H9 (cell line): ENCODE measurements around the gene KDM4D. TPM values are rescaled to one million over a fixed set of nuclear protein-coding genes. Genes with fewer than 3 reads are reported as not detected.

Experiments used
- DNase-seq: peaks from one replicate; pipeline ENCODE4 v3.0.0-alpha.2; 2017
- H2AFZ ChIP-seq: one replicate; pipeline ENCODE4 v1.6.1; 2013; ENCODE audit warnings: mild to moderate bottlenecking, low read length, control low read depth, moderate library complexity
- H2AK5ac ChIP-seq: 2 replicates; pipeline ENCODE4 v1.6.1; 2013; ENCODE audit warnings: low read length, control low read depth, mixed read lengths; ENCODE audit not compliant: insufficient read length
- H2BK120ac ChIP-seq: one replicate; pipeline ENCODE4 v1.6.1; 2013; ENCODE audit warnings: low read depth, mild to moderate bottlenecking, low read length, control low read depth, inconsistent platforms; ENCODE audit not compliant: poor library complexity, severe bottlenecking
- H2BK12ac ChIP-seq: 2 replicates; pipeline ENCODE4 v1.6.1; 2013; ENCODE audit warnings: low read length, control low read depth, mixed read lengths, low read depth; ENCODE audit not compliant: insufficient read length
- H2BK15ac ChIP-seq: 2 replicates; pipeline ENCODE4 v1.6.1; 2013; ENCODE audit warnings: low read depth, low read length, control low read depth
- H2BK20ac ChIP-seq: one replicate; pipeline ENCODE4 v1.6.1; 2013; ENCODE audit warnings: low read depth, mild to moderate bottlenecking, low read length, control low read depth, inconsistent platforms; ENCODE audit not compliant: poor library complexity, severe bottlenecking
- H2BK5ac ChIP-seq: 2 replicates; pipeline ENCODE4 v1.6.1; 2013; ENCODE audit warnings: low read length, control low read depth, mixed read lengths; ENCODE audit not compliant: insufficient read length
- H3K14ac ChIP-seq: 2 replicates; pipeline ENCODE4 v1.6.1; 2013; ENCODE audit warnings: low read length, control low read depth; ENCODE audit not compliant: insufficient read depth
- H3K18ac ChIP-seq: 2 replicates; pipeline ENCODE4 v1.6.1; 2013; ENCODE audit warnings: low read depth, mild to moderate bottlenecking, mixed read lengths, low read length, control low read depth; ENCODE audit not compliant: insufficient read length
- H3K23ac ChIP-seq: 2 replicates; pipeline ENCODE4 v1.6.1; 2013; ENCODE audit warnings: low read length, control low read depth, mixed read lengths, low read depth; ENCODE audit not compliant: insufficient read length
- H3K23me2 ChIP-seq: 2 replicates; pipeline ENCODE4 v1.6.1; 2013; ENCODE audit warnings: low read depth, mild to moderate bottlenecking, mixed read lengths, low read length, control low read depth; ENCODE audit not compliant: insufficient read length, poor library complexity, severe bottlenecking
- H3K27ac ChIP-seq: 2 replicates; pipeline ENCODE4 v1.5.1; 2013; ENCODE audit warnings: low read length, control low read depth, mixed read lengths, low read depth; ENCODE audit not compliant: insufficient read length
- H3K27me3 ChIP-seq: 2 replicates; pipeline ENCODE4 v1.6.1; 2013; ENCODE audit warnings: low read length, control low read depth, inconsistent platforms; ENCODE audit not compliant: insufficient read depth
- H3K4ac ChIP-seq: 2 replicates; pipeline ENCODE4 v1.6.1; 2013; ENCODE audit warnings: low read depth, mild to moderate bottlenecking, control low read depth, inconsistent platforms, low read length, moderate library complexity
- H3K4me1 ChIP-seq: 2 replicates; pipeline ENCODE4 v1.6.1; 2013; ENCODE audit warnings: low read length, control low read depth, inconsistent platforms; ENCODE audit not compliant: insufficient read depth
- H3K4me2 ChIP-seq: 2 replicates; pipeline ENCODE4 v1.6.1; 2013; ENCODE audit warnings: low read length, control low read depth, mixed read lengths; ENCODE audit not compliant: insufficient read length, insufficient read depth
- H3K56ac ChIP-seq: 2 replicates; pipeline ENCODE4 v1.6.1; 2013; ENCODE audit warnings: low read depth, mild to moderate bottlenecking, mixed read lengths, low read length, control low read depth; ENCODE audit not compliant: insufficient read length
- H3K79me1 ChIP-seq: 2 replicates; pipeline ENCODE4 v1.6.1; 2013; ENCODE audit warnings: low read depth, mild to moderate bottlenecking, moderate library complexity, low read length, control low read depth, inconsistent platforms; ENCODE audit not compliant: insufficient read depth, poor library complexity, severe bottlenecking
- H3K79me2 ChIP-seq: 2 replicates; pipeline ENCODE4 v1.6.1; 2013; ENCODE audit warnings: low read length, control low read depth, inconsistent platforms; ENCODE audit not compliant: insufficient read depth
- H3K9ac ChIP-seq: 2 replicates; pipeline ENCODE4 v1.6.1; 2013; ENCODE audit warnings: low read length, control low read depth, mixed read lengths; ENCODE audit not compliant: insufficient read length; ENCODE audit errors: extremely low read depth
- H3K9me3 ChIP-seq: one replicate; pipeline ENCODE4 v1.6.1; 2013; ENCODE audit warnings: low read depth, low read length, inconsistent platforms; ENCODE audit not compliant: control insufficient read depth
- H3T11ph ChIP-seq: one replicate; pipeline ENCODE4 v1.6.1; 2013; ENCODE audit warnings: mild to moderate bottlenecking, low read length, control low read depth, inconsistent platforms
- H4K20me1 ChIP-seq: one replicate; pipeline ENCODE4 v1.6.1; 2013; ENCODE audit not compliant: control insufficient read depth, insufficient read length, insufficient read depth
- H4K5ac ChIP-seq: 2 replicates; pipeline ENCODE4 v1.6.1; 2013; ENCODE audit warnings: low read depth, mild to moderate bottlenecking, mixed read lengths, low read length, control low read depth; ENCODE audit not compliant: insufficient read length
- H4K8ac ChIP-seq: replicated peaks from 2 replicates; pipeline ENCODE4 v1.6.1; 2013; ENCODE audit warnings: low read length, control low read depth, mixed read lengths, low read depth; ENCODE audit not compliant: insufficient read length
- H4K91ac ChIP-seq: 2 replicates; pipeline ENCODE4 v1.6.1; 2013; ENCODE audit warnings: low read depth, mild to moderate bottlenecking, moderate library complexity, mixed read lengths, low read length, control low read depth; ENCODE audit not compliant: insufficient read length
- H3K27ac Mint-ChIP-seq, 3 experiments: 2 replicates in 2 of 3; 3 replicates in 1 of 3; pipeline ENCODE4 v1.8.0; 2020 to 2021; ENCODE audit warnings: mixed read lengths in 3 of 3, mild to moderate bottlenecking in 1 of 3, moderate library complexity in 1 of 3
- H3K27me3 Mint-ChIP-seq: 2 replicates; pipeline ENCODE4 v1.8.0; 2021; ENCODE audit warnings: low read depth, mild to moderate bottlenecking, moderate library complexity, mixed read lengths
- H3K36me3 Mint-ChIP-seq, 3 experiments: 2 replicates in 2 of 3; 3 replicates in 1 of 3; pipeline ENCODE4 v1.8.0; 2020 to 2021; ENCODE audit warnings: low read depth in 3 of 3, mixed read lengths in 3 of 3; ENCODE audit not compliant: insufficient read depth in 1 of 3
- H3K4me1 Mint-ChIP-seq, 2 experiments: 2 replicates each; pipeline ENCODE4 v1.8.0; 2020; ENCODE audit warnings: mixed read lengths in 2 of 2
- H3K4me3 Mint-ChIP-seq, 2 experiments: 2 replicates in 1 of 2; 3 replicates in 1 of 2; pipeline ENCODE4 v1.8.0; 2020 to 2021; ENCODE audit warnings: mild to moderate bottlenecking in 2 of 2, mixed read lengths in 2 of 2, moderate library complexity in 1 of 2
- H3K9me3 Mint-ChIP-seq, 2 experiments: 2 replicates in 1 of 2; 3 replicates in 1 of 2; pipeline ENCODE4 v1.8.0; 2020; ENCODE audit warnings: mild to moderate bottlenecking in 2 of 2, mixed read lengths in 2 of 2, moderate library complexity in 1 of 2
- CTCF ChIP-seq: fragments of 200-600 bp; sonication (generic); conservative IDR thresholded peaks from 3 replicates; pipeline ENCODE4 v1.8.0; 2021; ENCODE audit warnings: antibody characterized with exemption, mild to moderate bottlenecking
- WGBS: extraction: QIAGEN DNeasy Blood & Tissue Kit; methylation state at CpG from one replicate; pipeline ENCODE4 v1.1.7; 2013; ENCODE audit warnings: missing lambda C conversion rate, low lambda C conversion rate, mixed read lengths; ENCODE audit not compliant: insufficient read length; ENCODE audit errors: extremely low coverage; 5-methylcytosine and 5-hydroxymethylcytosine counted together
- total RNA-seq: library from RNA; stranded (reverse); gene quantifications from 2 replicates; pipeline ENCODE4 v1.2.1, GENCODE V29; 2021

KDM4D gene
- total RNA-seq, 1 experiment from 2014 or later, result 1.9 TPM

- Histone ChIP-seq H3K27me3 (no peaks in the 10 kb centered on the region), H3K9ac (no peak overlapping the region), H2BK20ac (no peak overlapping the region), H3K4me1 (no peaks in the 10 kb centered on the region), H2BK15ac (no peak overlapping the region), H3K18ac (no peak overlapping the region), H3K79me2 (no peaks in the 10 kb centered on the region), H3K23me2 (no peaks in the 10 kb centered on the region), H4K20me1 (peaks cover 2% of the 10 kb centered on the region), H2BK12ac (no peak overlapping the region), H3K4ac (no peak overlapping the region), H3K14ac (no peak overlapping the region), H3K23ac (no peak overlapping the region), H3K9me3 (no peaks in the 10 kb centered on the region), H2BK5ac (no peak overlapping the region), H3K27ac (no peak overlapping the region), H3T11ph (no peak overlapping the region), H4K8ac (no peak overlapping the region), H3K79me1 (no peaks in the 10 kb centered on the region), H3K4me2 (no peak overlapping the region), H2AK5ac (no peak overlapping the region), H2BK120ac (no peak overlapping the region), H4K5ac (no peak overlapping the region), H3K56ac (no peak overlapping the region), H2AFZ (no peak overlapping the region), H4K91ac (no peak overlapping the region)
- no peaks in the 10 kb centered on the region for H3K9me3 Mint-ChIP-seq
- no peak for TF ChIP-seq CTCF
- H3K4me3 Mint-ChIP-seq, result no peak overlapping the region
- no peaks in the 10 kb centered on the region for H3K36me3 Mint-ChIP-seq
- H3K4me1 Mint-ChIP-seq, result peaks cover 5 to 10% of the 10 kb centered on the region in 2 experiments; a peak in 3 of 4 replicates
- WGBS, result no CpG with 5 or more reads among the region's 5 CpGs
- H3K27me3 Mint-ChIP-seq, result peaks cover 9% of the 10 kb centered on the region; the same call in 1 of the 2 replicates
- no peak overlapping the region for H3K27ac Mint-ChIP-seq
- DNase-seq, result no peak
Measured at GRCh38 chr11:94924612-94925011, 48.9 kb upstream of the KDM4D start.
